ENCODE measurements around the gene RAP1GAP2.

Gene RAP1GAP2

DNA sequence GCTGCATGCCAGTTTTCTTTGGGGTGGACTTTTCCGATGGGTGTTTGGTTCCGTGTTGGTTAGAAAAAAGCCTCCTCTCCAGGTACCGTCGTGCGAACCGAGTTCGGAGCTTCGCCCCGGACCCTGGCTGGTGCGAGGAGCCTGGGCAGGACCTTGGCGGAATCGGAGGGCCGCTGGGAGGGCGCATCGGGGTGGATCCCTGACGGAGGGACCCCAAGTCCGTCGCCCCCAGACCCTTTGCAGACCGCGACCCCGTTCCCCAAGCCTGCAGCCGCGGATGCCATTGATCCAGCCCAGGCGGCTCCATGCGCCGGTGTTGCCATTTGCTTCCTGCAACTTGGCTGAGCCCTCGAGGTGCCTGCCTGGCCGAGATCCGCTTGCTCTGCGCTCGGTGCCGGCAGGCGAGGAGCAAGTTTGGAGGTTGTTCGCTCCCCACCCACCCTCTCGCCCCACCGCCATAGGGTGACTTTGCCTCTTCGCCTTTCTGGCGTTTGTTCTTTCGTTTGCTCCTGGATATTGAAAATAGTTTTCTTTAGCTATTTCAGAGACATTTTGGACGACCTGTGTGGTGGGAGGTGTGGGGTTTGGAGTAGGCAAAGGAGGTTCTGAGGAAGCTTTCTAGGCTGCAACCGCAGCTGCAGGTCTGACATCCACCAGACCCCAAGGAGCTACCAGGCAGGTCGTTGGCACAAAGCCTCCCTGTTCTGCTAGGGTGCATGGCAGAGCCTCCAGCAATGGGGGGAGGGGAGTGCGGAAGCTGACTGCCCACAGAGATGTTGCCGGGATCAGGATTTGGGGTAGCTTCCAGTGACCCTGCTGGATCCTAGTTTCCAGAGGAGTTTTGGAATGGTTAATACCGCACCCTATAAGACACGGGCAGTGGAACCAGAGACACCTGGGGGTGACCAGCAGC lies 58.2 kb downstream of the RAP1GAP2 start:
- peak; percentile 52 for DNase-seq

DNA sequence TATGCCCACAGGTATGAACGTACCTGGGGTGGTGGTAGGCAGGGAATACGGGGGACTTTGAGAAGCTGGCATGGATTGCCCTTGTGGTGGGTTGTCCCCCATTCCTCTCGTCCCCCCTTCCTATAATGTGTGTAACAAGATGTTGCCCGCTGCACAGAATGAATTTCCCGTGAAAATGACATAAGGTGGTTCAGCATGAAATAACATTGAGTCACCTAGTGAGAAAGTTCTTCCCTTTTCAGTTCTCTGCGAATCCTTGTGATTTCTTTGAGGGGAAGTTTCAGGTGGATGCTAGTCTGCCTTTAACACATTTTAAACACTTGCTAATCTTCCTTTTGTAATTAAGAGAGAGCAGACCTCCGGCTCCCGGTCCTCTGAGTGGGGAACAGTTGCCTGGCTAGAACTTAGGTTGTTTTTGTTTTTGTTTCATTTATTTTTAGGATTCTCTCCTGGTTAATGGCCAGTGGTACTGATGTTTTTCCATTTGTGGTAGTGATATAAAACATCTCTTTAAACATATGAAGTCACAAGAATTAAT lies 58.9 kb downstream of the RAP1GAP2 start:
- no peak for DNase-seq

DNA sequence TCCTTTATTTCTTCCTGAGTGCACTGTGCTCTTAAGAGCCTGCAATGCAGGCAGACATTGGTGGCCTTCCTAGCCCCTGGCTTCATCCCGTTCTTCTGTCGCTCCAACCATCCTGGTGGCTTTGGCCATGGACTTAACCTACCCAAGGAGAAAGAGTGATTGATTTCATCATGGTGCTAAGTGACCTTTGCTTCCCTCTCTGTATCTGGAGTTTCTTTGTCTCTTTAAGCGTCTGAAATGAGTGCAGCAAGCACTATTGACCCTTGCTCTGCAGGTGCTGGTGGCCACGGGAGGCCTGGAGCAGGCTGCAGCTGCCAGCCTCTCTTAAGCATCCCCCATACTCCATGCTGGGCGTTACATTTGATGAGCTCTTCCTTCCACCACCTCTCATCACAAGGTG lies 60.5 kb downstream of the RAP1GAP2 start:
- no peak for DNase-seq

DNA sequence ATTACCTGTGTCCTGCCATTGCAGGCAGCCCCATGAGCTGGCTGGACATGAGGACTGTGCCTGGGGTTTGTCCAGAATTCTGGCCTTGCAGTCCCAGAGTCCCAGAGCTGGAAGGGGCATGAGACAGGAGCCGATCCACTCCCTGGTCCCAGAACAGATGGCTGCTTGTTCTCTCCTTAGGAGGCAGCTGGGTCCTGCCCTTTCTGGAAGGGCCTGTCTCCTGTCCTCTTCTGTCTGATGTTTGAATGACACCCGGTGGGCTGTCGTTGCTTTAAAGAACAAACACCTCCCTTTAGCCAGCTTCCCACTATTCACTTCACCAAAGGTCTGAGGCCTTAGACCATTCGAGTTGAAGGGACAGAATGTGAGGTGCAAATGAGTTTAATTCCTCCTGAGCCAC lies 63.8 kb downstream of the RAP1GAP2 start:
- no peak for DNase-seq

DNA sequence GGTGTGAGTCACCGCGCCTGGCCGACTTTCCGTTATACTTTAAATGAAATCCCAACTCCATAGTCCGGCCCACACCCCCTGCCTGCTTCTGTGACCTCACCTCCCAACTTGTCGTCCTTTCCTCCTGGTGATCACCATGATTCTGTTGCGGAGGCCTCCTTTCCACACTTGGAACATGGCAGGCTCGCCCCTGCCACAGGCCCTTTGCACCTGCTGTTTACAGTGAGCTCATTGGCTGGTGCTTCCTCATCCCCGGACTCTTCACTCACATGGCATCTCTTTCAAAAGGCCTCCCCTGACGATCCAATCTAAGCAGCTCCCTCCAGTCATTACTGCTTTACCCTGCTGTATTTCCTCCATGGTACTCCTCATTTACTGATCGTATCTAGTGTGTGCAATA lies 64.6 kb downstream of the RAP1GAP2 start:
- no peak for DNase-seq

DNA sequence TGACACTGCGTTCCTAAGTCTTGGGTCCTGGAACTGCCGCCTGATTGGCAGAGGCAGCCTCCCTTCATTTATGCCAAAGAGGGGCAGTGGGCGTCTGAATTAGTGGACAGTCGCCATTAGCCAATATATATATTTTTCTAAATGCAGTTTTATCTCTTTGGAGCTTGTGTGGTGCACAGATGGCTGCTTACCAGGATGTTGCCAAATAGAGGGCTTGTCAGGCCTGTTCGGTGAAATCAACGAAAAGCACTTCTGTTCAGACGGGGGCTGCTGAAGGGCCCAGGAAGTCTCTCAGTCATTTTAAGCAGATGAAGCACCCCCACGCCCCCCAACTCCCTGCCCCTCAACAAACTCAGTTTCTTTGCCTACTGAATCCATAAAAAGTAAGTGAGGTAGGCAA lies 66.0 kb downstream of the RAP1GAP2 start:
- DNase-seq, result no peak

DNA sequence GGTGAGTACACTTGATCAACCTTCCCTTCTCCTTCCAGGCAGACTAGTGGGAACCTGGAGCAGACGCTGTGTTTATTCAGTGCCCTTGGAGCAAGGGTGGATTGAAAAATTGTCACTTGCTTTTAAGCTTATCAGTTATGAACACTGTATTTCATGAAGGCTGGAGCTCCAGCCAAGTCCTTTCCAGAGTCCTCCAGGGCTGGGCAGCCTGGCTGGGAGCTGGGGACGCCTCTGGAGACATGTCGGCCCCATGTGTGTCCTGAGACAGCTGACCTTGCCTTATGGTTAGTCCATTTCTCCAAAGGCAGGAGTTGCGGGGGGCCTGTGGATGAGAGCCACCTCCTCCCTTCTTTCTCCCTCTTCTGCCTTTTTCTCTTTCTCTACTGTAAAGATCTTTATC lies 67.0 kb downstream of the RAP1GAP2 start:
- DNase-seq, result no peak

DNA sequence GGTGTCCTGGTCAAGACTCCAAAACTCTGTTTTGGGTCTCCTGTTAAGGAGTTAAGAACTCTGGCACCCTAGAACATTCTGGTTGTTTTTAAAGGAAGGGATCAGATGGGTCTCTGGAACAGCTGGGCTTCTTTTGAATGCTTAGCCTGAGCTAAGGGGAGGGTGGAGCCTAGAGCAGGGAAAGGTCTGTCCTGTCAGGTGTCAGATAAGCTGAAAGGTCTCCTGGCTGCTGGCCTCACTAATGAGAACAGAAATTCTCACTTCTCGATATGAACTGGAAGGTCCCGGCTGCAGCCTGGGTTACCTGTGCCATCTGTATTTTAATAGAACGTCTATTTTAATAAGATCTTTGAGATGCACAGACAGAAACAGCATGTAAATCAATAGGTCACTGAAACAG lies 69.0 kb downstream of the RAP1GAP2 start:
- no peak for DNase-seq

DNA sequence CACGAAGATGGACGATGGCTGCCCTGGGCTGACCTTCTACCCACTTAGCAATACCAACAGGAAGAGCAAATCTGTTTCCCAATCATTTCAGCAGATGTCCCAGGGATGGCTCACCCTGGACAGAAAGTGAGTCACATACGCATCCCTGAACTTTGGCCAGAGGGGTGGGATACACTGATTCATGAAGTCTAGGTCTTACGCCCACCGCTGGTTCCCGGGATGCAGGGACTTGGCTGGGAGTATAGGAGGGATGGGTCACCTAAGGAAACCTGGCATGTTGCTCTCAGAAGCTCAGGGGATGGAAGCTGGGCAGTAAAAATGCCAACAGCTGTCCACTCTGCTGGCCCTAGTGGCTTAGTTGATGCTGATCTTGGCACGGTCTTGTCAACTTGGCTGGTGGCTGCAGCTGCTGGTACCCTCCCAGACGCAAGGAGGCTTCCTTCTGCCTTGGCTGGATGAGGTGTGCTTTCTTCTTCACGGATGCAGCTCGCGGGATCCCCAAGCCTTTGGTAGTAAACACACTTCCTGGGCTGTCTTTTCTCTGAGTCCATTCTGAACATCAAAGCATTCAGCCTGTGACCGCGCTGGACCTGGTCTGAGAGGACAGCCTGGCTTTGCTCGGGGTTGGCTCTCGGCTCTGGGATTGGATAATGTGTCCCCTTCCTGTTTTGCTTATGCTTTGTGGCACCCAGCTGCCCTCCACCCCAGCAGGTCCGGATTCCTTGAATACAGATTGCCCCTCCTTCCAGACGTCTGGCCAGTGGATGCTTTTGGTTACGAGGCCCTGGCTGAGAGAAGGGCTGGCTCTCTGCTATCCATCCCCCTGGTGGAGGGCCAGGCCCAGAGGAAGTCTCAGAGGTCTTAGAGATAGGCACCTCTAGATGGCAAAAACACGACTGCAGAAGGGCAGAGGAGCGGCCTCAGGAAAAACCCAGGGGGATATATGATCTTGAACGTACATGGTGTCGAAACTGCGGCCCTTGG lies 71.5 kb downstream of the RAP1GAP2 start:
- DNase-seq, result no peak

DNA sequence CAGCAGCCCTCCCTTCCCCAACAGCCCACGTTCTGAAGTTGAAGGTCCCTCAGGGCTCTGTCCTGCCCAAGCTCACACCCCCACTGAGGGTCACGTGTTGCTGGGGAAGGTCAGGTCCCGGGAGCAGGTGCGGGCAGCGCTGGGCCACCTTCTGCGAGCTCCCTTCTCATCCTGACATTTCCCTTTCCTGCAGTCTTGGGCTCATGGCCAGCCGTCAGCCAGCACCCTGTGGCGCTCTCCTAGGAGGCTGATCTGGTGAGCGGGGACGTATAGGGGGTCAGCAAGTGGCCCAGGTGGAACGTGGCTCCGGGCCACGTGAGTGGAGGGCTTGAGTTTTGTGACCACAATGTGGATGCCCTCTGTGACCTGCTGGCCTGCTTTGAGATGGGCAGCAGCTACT lies 73.4 kb downstream of the RAP1GAP2 start:
- DNase-seq, result no peak

DNA sequence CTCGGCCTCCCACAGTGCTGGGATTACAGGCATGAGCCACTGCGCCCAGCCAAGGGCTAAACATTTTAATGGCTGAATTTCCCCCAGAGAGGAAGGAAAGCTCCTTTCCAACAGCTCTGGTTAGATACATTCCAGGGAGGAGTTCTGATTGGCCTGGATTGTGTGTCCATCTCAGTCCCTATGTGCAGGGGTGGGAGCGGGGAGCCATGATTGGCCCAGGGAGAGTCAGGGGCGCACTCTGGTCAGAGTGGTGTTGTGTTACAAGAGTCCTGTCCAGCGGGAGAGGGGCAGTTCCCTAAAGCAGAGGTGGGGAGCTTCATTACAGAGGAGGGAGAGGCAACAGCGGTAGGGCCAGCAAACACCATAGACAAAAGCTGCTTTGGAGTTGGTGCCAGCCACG lies 75.0 kb downstream of the RAP1GAP2 start:
- no peak for DNase-seq

DNA sequence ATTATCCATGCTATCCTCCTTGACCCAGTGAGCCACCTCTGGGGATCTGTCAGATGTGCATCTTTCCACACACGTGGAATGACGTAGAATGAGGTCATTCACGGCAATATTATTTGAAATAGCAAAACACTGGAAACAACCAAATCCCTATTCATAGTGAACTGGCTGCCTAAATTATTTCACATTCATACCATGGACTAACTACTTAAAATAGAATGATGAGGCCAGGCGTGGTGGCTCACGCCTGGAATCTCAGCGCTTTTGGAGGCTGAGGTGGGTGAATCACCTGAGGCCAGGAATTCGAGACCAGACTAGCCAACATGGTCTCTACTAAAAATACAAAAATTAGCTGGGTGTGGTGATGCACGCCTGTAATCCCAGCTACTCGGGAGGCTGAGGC lies 75.5 kb downstream of the RAP1GAP2 start:
- no peak for DNase-seq

DNA sequence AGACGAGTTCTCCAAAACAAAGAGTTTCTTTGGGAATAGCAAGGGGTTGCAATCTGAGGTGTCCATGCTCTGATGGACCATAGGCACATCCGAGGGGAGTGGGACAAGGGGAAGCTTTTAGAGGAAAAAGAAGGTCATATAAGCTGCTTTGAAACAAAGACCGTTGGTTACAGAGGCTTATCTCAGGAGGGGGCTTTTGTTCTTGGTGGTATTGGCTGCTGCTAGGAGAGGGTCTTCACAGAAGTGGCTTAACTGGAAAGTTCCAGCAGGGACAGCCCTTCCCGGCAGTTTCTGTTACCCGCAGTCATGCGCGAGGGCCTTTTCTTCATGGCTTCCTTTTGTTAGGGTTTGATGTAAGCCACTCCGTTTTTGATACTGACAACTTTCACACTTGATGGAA lies 76.0 kb downstream of the RAP1GAP2 start:
- DNase-seq, result no peak

DNA sequence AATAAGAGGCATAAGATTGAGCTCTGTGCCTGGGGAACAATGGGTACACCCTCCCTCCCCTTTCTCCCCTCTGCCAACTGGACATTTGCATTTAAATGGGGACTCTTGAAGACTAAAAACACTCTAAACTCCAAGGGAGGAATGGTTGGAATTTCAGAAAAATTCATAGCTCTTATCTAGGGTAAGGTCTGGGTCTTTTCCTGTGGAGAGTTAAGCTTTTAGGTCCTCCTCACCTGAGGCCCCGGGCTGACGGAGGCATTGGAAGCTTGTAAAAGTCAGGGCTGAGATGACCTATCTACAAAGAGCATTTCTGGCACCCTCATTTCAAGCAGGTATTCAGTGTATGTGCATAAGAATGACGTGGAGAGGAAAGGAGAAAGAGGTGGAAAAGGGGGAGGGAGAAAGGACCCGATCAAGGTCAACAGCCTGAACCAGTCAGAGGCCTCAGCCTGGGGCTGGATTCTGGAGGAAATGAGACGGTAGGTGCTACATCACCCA lies 78.0 kb downstream of the RAP1GAP2 start:
- no peak for DNase-seq

DNA sequence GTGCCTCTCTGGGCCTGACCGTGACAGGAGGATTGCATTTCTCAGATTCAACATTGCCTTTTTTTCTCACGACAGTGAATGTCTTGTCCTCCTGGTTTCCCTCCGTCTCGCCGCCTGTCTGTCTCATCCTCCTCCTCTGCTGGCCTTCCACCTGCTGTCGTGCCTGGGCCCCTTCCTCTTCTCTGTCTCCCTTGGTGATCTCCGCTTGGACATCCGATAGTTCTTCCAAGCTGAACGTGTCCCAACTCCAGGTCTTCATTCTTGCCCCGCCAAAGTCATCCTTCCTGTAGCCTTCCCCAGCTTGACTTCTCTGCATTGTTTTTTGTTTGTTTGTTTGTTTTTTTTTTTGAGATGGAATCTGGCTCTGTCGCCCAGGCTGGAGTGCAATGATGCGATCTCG lies 79.4 kb downstream of the RAP1GAP2 start:
- no peak for DNase-seq

DNA sequence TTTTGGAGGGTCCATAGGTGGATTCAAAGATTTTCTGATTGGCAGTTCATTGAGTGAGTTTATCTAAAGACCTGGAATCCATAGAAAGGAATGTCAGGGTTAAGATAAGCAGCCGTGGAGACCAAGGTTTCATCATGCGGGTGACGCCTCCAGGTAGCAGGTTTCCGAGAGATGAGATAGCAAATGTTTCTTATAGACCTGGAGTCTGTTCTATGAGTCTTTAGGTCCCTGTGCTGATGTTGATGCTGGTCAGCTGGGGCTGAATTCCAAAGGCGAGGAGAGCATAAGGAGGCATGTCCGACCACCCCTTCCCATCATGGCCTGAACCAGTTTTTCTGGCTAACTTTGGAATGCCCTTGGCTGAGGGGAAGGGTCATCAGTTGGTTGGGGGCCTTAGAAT lies 80.2 kb downstream of the RAP1GAP2 start:
- no peak for DNase-seq

DNA sequence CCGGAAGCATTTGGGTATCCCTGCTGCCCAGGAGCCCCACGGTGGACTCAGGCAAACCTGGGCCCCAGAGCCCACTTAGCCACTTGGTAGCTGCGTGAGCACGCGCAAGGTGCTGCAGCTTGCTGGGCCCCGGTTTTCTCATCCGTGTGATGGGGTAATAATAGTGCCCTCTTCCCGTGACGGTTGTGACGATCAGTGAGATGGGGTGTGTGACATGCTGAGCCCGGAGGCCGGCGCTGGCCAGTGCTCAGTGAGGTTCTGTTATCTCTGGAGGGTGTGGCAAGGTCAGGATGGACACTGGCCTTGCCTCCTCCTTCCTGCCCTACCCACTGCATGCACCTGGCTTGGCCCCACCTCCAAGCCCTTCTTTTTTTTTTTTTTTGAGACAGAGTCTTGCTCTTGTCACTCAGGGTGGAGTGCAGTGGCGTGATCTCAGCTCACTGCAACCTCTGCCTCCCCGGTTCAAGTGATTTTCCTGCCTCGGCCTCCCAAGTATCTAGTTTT lies 82.6 kb downstream of the RAP1GAP2 start:
- no peak for DNase-seq

DNA sequence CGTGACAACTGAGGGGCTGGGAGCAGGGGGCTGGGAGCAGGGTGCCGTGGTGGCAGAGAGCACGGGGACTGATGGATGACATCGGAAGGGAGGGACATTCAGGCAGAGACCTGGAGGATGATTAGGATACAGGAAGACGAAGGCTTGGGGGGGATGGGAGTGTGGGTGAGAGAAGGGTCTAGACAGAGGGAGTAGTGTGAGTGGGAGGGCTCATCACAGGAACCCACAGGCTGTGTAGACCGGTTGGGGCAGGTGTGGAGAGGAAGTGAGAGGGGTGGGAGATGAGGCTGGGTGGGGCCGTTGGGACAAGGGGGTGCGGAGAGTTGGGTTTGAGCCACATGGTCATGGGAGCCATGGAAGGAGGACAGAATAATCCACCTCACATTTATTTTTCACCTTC lies 83.8 kb downstream of the RAP1GAP2 start:
- DNase-seq, result no peak

DNA sequence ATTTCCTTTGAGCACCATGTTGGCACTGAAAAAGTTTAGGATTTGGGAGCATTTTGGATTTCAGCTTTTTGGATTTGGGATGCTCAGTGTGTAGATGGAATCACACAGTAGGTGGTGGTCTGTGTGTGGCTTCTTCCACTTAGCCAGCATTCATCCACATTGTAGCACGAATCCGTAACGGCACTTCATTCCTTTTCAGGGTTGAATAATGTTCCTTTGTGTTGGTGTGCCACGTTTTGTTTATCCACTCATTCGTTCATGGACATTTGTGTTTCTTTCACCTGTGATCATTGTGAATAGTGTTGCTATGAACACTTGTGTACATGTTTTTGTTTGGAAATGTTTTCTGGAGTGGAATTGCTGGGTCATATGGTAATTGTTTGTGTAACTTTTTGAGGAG lies 85.1 kb downstream of the RAP1GAP2 start:
- DNase-seq, result no peak

DNA sequence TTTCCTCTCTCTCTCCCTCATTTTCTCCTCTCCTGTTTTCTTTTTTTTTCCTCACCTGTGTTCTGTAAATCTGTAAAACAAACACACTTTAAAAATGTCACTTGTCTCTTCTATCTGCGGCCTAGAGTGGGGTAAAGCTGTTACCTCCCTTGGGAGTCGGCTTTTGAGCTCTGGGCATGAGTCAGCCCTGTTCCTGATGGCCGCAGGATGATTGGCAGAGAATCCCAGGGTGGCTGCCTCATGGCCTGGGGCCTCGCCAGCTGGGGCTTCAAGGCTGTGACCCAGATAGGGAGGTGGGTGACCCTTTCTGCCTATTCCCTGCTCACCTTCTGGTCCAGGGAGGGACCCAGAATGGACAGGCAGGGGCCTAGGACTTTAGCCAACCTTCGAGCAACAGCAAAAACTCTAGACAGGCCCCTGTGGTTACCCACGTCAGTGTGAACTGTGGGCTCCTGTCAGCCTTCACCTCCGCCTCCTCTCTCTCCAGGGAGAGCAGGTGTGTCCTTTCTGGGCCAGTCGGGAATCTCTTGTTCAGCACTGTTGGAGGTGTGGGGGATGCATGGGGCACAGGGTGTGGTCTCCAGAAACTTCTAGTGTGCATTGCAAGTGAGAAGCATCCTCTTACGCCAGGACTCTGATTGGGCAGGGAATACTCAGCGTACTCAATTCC lies 87.4 kb downstream of the RAP1GAP2 start:
- peak; percentile 67 for DNase-seq

DNA sequence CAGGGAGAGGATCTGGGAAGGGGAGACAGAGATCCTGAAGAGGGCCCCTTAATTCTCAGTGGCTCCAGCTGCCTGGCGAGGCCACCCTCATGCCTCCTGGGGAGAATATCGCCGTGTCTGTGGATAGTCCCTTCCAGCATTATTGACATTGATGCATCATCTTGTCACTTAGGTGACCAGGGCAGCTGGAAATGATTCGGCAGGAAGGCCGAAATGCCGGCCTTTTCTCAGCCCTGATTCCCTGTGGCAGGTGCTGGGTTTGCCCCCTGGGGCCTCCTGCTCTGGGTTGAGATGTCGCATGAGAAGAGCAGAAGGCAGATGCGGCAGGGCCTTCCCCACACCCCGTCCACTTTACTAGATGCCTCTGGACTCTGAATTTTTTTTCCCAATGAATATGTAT lies 89.5 kb downstream of the RAP1GAP2 start:
- no peak for DNase-seq

DNA sequence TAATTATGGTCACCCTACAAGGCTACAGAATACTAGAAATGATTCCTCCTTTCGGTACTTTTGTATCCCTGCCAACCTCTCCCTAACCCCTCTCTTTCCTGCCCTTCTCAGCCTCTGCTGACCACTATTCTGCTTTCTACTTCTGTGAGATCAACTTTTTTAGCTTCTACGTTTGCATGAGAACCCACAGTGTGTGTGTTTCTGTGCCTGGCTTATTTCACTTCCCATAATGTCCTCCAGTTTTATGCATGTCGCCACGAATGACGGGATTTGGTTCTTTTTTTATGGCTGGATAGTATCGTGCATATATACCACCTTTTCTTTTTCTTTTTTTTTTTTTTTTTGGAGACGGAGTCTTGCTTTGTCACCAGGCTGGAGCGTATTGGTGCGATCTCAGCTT lies 92.1 kb downstream of the RAP1GAP2 start:
- no peak for DNase-seq

DNA sequence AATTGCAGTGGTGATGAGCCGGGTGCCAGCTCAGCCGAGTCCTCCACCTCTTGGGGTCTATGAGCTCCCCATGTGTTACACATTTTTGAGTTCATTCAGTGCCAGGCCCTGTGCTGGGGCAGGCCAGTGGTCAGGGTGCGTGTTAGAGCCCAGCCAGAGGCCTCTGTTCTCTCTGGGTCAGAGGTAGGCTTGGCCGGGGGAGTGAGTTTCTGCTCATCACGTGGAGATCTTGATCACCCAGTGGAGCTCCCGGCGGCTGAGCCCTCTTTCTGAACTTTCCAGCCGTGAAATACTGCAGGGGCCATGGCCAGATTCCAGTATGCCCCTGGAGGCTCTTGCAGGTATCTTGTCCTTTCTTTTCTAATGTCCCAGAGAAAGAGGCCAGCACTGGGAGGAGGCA lies 93.0 kb downstream of the RAP1GAP2 start:
- DNase-seq, result no peak

All from DMS79 treated with DMSO at 0.1 percent for 48 hours (cell line).